ENCODE results near the gene PSG1. TPM values are rescaled to one million over a fixed set of nuclear protein-coding genes. Genes with fewer than 3 reads are reported as not detected.
"Not testable (repeated sequence)": the region's sequence is repeated elsewhere in the genome, so short reads cannot be mapped to it uniquely, and the experiment has no call there.

The PSG1 gene
- total RNA-seq, 3 donors from 2014 or later = not detected

DNA sequence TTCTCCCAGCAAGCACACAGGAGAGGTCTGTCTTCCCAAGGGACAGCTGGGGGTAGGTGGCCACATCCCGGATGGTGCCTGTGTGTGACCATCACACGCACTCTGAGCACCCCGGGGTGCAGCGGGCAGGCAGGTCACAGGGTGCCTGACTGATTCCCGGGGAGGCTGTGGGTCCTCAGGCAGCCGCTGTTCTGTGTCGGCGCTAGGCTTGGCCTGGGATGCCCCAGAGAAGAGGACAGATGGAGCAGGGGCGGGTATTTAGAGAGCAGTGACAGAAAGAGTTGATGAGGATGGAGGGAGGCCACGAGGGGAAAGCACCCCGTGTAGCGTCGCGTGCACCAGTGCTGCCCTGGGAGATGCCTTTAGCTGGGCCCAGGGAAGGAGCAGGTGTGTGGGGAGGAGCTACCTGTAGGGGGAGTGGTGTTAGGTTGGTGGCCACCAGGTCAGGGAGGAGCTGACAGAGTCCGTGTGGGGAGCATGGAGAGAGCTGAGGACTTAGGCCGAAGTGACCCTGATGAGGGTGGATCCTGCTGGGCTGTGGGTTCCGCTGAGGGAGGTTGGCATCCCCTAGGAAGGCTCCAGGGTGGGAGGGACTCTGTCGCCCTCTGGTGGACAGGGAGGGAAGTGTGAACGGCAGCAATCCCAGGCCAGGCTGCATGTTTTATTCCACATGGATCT, 22.5 kb downstream of the PSG1 start:
- H3K27me3 ChIP-seq; H3K9me3 ChIP-seq; H3K4me3 ChIP-seq; H3K4me1 ChIP-seq; H3K36me3 ChIP-seq; DNase-seq (ENCODE audit: low spot score in 2 of 2); H3K27ac ChIP-seq; intact Hi-C loops (cut with DNase I; ENCODE audit: low total_unique reads): not testable (repeated sequence)
- TF ChIP-seq, protein P1, sequence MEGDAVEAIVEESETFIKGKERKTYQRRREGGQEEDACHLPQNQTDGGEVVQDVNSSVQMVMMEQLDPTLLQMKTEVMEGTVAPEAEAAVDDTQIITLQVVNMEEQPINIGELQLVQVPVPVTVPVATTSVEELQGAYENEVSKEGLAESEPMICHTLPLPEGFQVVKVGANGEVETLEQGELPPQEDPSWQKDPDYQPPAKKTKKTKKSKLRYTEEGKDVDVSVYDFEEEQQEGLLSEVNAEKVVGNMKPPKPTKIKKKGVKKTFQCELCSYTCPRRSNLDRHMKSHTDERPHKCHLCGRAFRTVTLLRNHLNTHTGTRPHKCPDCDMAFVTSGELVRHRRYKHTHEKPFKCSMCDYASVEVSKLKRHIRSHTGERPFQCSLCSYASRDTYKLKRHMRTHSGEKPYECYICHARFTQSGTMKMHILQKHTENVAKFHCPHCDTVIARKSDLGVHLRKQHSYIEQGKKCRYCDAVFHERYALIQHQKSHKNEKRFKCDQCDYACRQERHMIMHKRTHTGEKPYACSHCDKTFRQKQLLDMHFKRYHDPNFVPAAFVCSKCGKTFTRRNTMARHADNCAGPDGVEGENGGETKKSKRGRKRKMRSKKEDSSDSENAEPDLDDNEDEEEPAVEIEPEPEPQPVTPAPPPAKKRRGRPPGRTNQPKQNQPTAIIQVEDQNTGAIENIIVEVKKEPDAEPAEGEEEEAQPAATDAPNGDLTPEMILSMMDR (IDR thresholded peaks at IDR 0.05) = peak in 2 of 3 donors; percentile 32 to 55

DNA sequence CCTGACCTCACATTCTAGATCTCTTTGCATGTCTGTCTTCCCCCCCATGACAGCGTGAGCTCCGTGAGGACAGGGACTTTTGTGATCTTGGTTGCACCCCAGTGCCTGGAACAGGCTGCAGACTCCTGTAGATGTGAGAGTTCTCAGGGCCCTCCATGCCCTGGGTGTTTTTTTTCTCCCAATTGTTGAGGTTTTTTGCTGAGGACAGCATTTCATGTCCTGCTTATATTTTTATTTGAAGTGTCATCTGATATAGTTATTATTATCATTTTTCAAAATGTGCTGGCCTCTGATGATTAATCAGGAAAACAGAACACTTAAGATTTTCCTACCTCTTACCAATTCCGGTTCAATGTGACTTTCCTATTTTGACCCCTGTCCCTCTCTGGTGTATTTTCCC, 24.8 kb downstream of the PSG1 start:
- H3K36me3 ChIP-seq; H3K9me3 ChIP-seq; H3K27me3 ChIP-seq; intact Hi-C loops (cut with DNase I; ENCODE audit: low total_unique reads); H3K4me1 ChIP-seq; H3K27ac ChIP-seq; H3K4me3 ChIP-seq; DNase-seq (ENCODE audit: low spot score in 2 of 2): not testable (repeated sequence)

DNA sequence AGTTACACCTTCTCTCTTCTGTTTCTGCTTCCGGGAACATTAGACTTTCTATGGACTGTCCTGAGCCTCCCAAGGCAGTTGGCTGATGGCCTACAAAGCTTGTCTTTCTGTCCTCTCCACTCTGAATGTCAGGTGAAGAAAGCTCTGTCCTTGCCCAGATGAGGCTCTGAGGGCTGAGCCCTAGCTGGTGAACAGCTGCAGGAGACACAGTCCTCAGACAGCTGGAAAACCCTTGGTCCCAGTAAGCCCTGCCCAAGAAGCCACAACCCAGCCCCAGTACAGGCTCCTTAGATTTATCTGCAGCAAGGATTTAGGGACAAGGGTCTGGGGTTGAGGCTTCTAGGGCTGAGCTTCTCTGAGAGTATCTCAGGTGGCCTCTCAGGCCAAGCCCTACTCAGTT, 26.3 kb downstream of the PSG1 start:
- DNase-seq (ENCODE audit: low spot score in 2 of 2); H3K9me3 ChIP-seq; H3K4me3 ChIP-seq; H3K36me3 ChIP-seq; H3K27me3 ChIP-seq; intact Hi-C loops (cut with DNase I; ENCODE audit: low total_unique reads); H3K4me1 ChIP-seq: not testable (repeated sequence)
- peak overlapping the region; percentile 79 to 80 for H3K27ac ChIP-seq

DNA sequence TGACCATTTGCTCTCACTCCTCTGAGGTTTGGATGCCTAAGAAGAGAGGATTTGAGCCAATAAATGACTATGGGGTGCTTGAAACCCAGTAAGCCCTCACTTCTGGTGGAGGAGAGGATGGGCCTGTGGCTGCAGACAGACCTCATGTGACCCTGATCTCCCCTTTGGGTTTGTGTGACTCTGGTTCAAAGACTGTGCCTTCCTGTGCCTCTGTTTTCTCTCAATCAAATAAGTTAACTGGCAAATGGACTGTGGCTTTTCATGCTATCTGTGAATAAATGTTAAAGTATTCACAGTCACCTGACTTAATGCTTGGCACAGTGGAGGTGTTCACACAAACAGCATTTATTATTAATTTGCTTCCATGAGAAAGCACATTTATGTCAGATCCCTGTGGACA, 26.7 kb downstream of the PSG1 start:
- intact Hi-C loops (cut with DNase I; ENCODE audit: low total_unique reads); H3K4me1 ChIP-seq: not testable (repeated sequence)
- H3K27ac ChIP-seq = peak overlapping the region; percentile 79 to 80

DNA sequence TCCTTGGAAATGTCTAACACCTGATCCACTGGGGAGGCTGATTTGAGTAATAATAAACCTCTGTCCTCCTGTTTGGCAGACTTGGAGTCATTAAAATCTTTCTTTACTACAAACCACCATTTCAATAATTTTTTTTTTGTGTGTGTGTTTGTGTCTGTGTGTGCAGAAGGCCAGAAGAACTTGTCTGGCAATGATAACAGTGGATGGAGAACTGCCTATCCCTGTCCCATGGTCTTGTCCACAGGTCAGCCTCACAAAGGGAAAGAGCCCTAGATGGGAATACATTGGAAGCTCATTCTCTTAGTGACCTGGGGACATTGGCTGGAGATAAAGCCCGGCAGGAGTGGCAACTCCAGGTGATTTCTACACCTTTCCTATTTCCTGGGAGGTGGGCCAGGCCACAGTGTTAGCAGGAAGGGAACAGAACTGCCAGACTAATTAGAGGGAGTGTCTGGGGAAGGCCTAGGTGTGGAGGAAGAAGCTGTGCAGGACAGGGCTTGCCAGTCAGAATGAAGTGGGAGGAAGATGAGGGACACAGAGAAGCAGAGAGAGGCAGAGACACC, 27.7 kb downstream of the PSG1 start:
- H3K27me3 ChIP-seq; H3K36me3 ChIP-seq; intact Hi-C loops (cut with DNase I; ENCODE audit: low total_unique reads); H3K4me3 ChIP-seq; H3K9me3 ChIP-seq; H3K4me1 ChIP-seq: not testable (repeated sequence)
- DNase-seq (ENCODE audit: low spot score in 2 of 2) = peak in 1 of 2 donors; percentile 78
- H3K27ac ChIP-seq = peak overlapping the region; percentile 79 to 80

More for the DNA sequence above, 26.7 kb downstream of the PSG1 start:
- not testable (repeated sequence) for H3K36me3 ChIP-seq; DNase-seq (ENCODE audit: low spot score in 2 of 2); H3K9me3 ChIP-seq; H3K27me3 ChIP-seq; H3K4me3 ChIP-seq

DNA sequence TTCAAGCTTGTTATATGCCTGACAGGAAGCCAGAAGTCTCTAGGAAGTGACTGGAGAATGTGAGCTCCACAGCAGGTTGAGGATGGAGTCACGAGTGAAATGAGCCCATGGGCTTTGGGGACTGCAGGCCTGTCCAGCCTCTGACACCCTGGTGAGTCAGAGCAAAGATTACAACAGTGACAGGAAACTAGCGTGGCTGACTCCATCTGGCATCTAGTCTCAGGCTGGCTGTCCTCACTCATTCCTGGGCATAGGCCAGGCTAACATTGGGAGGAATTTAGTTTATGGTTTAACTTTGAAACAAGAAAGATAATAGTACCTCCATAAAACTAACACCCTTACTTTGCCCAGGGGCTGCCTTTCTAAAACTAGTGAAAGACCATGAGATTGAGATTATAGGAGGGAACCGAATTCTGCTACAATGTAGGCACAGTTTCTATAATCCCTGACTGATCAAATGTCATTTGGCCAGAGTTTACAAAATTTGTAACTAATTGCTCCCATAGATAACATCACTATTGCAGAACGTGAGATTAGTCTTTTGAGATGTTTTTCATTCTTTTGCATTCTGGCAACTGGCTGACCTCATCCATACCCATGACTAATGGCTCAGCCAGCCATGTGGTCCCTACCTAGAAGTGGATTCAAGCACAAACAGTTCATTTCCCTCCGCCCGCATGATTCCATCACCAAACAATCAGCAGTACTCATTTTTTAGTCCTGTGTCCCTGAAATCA, 28.4 kb downstream of the PSG1 start:
- H3K27me3 ChIP-seq = no peaks in the 10 kb centered on the region
- TF ChIP-seq, protein P1 (IDR thresholded peaks at IDR 0.05) = no peak
- TF ChIP-seq POLR2AphosphoS5 (IDR thresholded peaks at IDR 0.05) = peak in 2 of 3 donors; percentile 25 to 39
- intact Hi-C loops (cut with DNase I; ENCODE audit: low total_unique reads) = no loop called here
- no peaks in the 10 kb centered on the region for H3K36me3 ChIP-seq
- no peaks in the 10 kb centered on the region for H3K9me3 ChIP-seq
- DNase-seq (ENCODE audit: low spot score in 2 of 2) = peak in 1 of 2 donors; percentile 82
- no peak overlapping the region for H3K4me3 ChIP-seq
- no peaks in the 10 kb centered on the region for H3K4me1 ChIP-seq
- peak overlapping the region; percentile 79 to 80 for H3K27ac ChIP-seq

DNA sequence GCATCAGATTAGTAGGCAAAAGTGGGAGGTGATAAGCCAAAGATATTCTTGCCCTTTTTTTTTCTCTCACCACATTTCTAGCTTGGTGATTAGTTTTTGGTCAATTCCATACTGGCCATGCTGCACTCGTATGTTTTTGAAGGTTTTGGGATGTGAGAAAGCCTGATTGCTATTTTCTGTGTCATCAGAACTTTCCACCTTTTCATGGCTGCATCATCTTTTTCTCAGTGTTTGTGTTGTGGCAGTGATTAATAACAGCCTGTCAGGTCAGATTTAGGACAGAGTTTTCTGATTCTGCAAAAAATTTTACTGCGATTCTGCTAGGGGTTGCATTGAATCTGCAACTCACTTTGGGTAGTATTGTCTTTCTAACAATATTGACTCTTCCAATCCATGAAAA, 32.9 kb downstream of the PSG1 start:
- Histone ChIP-seq H3K9me3 (no peaks in the 10 kb centered on the region), H3K4me3 (no peak overlapping the region), H3K36me3 (no peaks in the 10 kb centered on the region), H3K27me3 (no peaks in the 10 kb centered on the region), H3K27ac (no peak overlapping the region), H3K4me1 (no peaks in the 10 kb centered on the region)
- TF ChIP-seq, protein P1 (IDR thresholded peaks at IDR 0.05) = no peak
- TF ChIP-seq POLR2AphosphoS5 (IDR thresholded peaks at IDR 0.05) = no peak
- TF ChIP-seq POLR2A (IDR thresholded peaks at IDR 0.05) = no peak
- DNase-seq (ENCODE audit: low spot score in 2 of 2) = no peak
- intact Hi-C loops (cut with DNase I; ENCODE audit: low total_unique reads) = no loop called here

DNA sequence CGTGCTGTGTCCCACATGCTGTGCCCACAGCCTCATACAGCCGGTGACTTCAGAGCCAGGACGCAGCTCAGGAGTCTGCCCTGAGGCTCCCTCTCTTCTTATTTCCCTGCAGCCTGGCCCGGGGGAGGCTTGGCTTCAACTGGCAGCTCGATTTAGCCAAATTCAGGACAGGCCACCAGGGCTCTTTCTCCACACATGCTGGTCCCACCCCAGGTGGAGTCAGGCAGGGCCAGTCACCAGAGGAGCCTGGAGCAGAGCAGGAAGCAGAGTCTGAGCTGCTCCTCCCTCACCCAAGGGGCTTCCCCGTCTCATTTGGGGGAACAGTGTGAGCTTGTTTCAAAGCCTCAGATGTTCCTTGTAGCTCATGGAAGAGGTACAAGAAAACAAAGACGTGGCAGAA, 35.9 kb downstream of the PSG1 start:
- DNase-seq (ENCODE audit: low spot score in 2 of 2); H3K27me3 ChIP-seq; H3K9me3 ChIP-seq; intact Hi-C loops (cut with DNase I; ENCODE audit: low total_unique reads); H3K27ac ChIP-seq; H3K4me1 ChIP-seq; H3K4me3 ChIP-seq; H3K36me3 ChIP-seq: not testable (repeated sequence)

DNA sequence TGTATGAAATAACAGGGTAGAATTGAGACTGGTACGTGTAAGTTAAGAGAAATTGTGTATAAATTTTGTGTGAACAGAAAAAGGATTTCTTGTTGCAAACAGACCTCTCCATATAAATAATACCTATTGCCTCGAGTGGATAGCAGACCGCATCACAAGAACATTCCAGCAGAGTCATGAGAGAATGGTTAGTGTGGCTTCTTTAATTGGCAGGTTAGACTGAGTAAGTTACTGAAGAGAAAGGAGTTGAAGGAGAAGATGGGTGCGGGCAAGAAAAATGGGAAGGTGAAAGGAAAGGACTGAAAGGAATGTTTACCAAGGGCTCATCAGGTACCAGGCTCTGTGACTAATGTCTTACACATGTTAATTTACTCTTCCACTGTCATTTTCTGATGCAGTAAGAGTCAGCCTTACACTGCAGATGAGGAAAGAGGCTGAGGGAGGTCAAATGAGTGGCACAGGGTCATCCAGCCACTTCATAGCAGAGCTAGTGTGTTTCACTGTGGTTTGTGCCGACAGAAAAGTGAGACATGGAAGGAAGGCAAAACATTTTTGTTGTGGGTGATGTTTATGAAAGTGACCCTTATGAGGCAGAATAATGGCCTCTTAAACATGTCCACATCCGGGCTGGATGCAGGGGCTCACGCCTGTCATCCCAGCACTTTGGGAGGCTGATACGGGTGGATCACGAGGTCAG, 46.6 kb downstream of the PSG1 start:
- intact Hi-C loops (cut with DNase I; ENCODE audit: low total_unique reads); H3K4me3 ChIP-seq: not testable (repeated sequence)

More for the DNA sequence above, 46.6 kb downstream of the PSG1 start:
- not testable (repeated sequence) for H3K9me3 ChIP-seq; H3K4me1 ChIP-seq; DNase-seq (ENCODE audit: low spot score in 2 of 2); H3K27ac ChIP-seq; H3K27me3 ChIP-seq; H3K36me3 ChIP-seq
